Thyroid gland (tissue), 4 donors: Measurements from ENCODE around the gene CNPY4. TPM values are rescaled to one million over a fixed set of nuclear protein-coding genes. Genes with fewer than 3 reads are reported as not detected.

Source experiments
- DNase-seq, 2 donors: peaks; one replicate each; pipeline ENCODE4 v3.0.0-alpha.2; 2019
- H3K27ac ChIP-seq, 3 donors: fragments of 200-600 bp; sonication (generic); 1 replicate in 2 of 3; 2 replicates in 1 of 3; pipeline ENCODE4 v1.5.1; 2016 to 2019; ENCODE audit warnings: mild to moderate bottlenecking in 1 of 3, moderate library complexity in 1 of 3
- H3K27me3 ChIP-seq: fragments of 200-600 bp; sonication (generic); one replicate; pipeline ENCODE4 v1.5.1; 2019
- H3K36me3 ChIP-seq, 2 donors: fragments of 200-600 bp; sonication (generic); one replicate each; pipeline ENCODE4 v1.5.1; 2016 to 2019
- H3K4me1 ChIP-seq, 2 donors: fragments of 200-600 bp; sonication (generic); one replicate each; pipeline ENCODE4 v1.5.1; 2017 to 2019
- H3K4me3 ChIP-seq, 3 donors: fragments of 200-600 bp; sonication (generic); replicated peaks in 1 of 3; 1 replicate in 2 of 3; 2 replicates in 1 of 3; pipeline ENCODE4 v1.5.1; 2016; ENCODE audit warnings: mild to moderate bottlenecking in 1 of 3
- H3K9me3 ChIP-seq: fragments of 200-600 bp; sonication (generic); one replicate; pipeline ENCODE4 v1.5.1; 2017
- POLR2A ChIP-seq, 2 donors: fragments of 450-650 bp; IDR thresholded peaks; one replicate each; pipeline ENCODE4 v1.6.1; 2017; ENCODE audit warnings: antibody characterized with exemption in 2 of 2, mild to moderate bottlenecking in 2 of 2, moderate library complexity in 1 of 2
- WGBS, 2 donors: methylation state at CpG; one replicate each; pipeline ENCODE4 v1.1.5; 2017; 5-methylcytosine and 5-hydroxymethylcytosine counted together
- intact Hi-C: fragments of 100-400 bp; cut with DNase I; formaldehyde crosslinking; loops from one replicate; pipeline ENCODE4 v1.15.1; 2023
- total RNA-seq, 4 donors: library from RNA; depleted of rRNA; stranded (reverse); fragments of >200 nt; gene quantifications; one replicate each; pipeline ENCODE4 v1.2.3, GENCODE V29; 2016
- TF ChIP-seq, protein P1 (sequence below), 6 experiments: fragments of 200-600 bp in 3 of 6; fragments of 450-650 bp in 3 of 6; sonication (generic) in 3 of 6; IDR thresholded peaks; one replicate each; pipeline ENCODE4 v1.5.1; 2016 to 2019; ENCODE audit warnings: antibody characterized with exemption in 6 of 6, mild to moderate bottlenecking in 2 of 6, inconsistent platforms in 1 of 6, moderate library complexity in 1 of 6

Gene CNPY4
- total RNA-seq, 4 donors from 2014 or later, result 4.1 to 14.5 (median 13.1) TPM

- intact Hi-C loops, result no loop called here
- peak overlapping the region; percentile 28 to 79 (median 72) for H3K4me3 ChIP-seq
- H3K9me3 ChIP-seq, result no peaks in the 10 kb centered on the region
- TF ChIP-seq, protein P1, sequence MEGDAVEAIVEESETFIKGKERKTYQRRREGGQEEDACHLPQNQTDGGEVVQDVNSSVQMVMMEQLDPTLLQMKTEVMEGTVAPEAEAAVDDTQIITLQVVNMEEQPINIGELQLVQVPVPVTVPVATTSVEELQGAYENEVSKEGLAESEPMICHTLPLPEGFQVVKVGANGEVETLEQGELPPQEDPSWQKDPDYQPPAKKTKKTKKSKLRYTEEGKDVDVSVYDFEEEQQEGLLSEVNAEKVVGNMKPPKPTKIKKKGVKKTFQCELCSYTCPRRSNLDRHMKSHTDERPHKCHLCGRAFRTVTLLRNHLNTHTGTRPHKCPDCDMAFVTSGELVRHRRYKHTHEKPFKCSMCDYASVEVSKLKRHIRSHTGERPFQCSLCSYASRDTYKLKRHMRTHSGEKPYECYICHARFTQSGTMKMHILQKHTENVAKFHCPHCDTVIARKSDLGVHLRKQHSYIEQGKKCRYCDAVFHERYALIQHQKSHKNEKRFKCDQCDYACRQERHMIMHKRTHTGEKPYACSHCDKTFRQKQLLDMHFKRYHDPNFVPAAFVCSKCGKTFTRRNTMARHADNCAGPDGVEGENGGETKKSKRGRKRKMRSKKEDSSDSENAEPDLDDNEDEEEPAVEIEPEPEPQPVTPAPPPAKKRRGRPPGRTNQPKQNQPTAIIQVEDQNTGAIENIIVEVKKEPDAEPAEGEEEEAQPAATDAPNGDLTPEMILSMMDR (IDR thresholded peaks at IDR 0.05), result no peak
- TF ChIP-seq POLR2A (IDR thresholded peaks at IDR 0.05), result no peak
- WGBS, 2 donors, result 69 to 71% methylated on average over 11 of the region's 11 CpGs
- H3K36me3 ChIP-seq, result peaks cover 22 to 23% of the 10 kb centered on the region in 2 donors
- H3K27ac ChIP-seq, result peak overlapping the region; percentile 83 to 88 (median 84)
- peak; percentile 33 to 49 for DNase-seq
- H3K27me3 ChIP-seq, result no peaks in the 10 kb centered on the region
- H3K4me1 ChIP-seq, result peaks cover 0 to 17% of the 10 kb centered on the region in 2 donors
Observed at GRCh38 chr7:100088095-100088620, 31.3 kb upstream of the CNPY4 start.

- peak within 1 kb of the TSS; percentile 83 to 88 (median 84) for H3K27ac ChIP-seq
- TF ChIP-seq POLR2A (IDR thresholded peaks at IDR 0.05), result peak; percentile 57 to 84
- TF ChIP-seq, protein P1 (IDR thresholded peaks at IDR 0.05), result peak in 1 of 6 experiments; percentile 11
- H3K4me3 ChIP-seq, result peak within 1 kb of the TSS; percentile 28 to 79 (median 72)
- H3K36me3 ChIP-seq, result peaks cover 28 to 30% of the 10 kb centered on the region in 2 donors
- WGBS, 2 donors, result 0 to 1% methylated on average over 38 to 46 of the region's 68 CpGs
- H3K27me3 ChIP-seq, result no peaks in the 10 kb centered on the region
- H3K4me1 ChIP-seq, result peaks cover 0 to 17% of the 10 kb centered on the region in 2 donors
- DNase-seq, result peak; percentile 79 to 85
- intact Hi-C loops, result no loop called here
- no peaks in the 10 kb centered on the region for H3K9me3 ChIP-seq
Observed at GRCh38 chr7:100088621-100089457, 30.6 kb upstream of the CNPY4 start, which contains the start of gene COPS6. COPS6 (plus strand) TSS chr7:100088969; CDS start chr7:100088991, 22 bp downstream.

- Histone ChIP-seq H3K9me3 (no peaks in the 10 kb centered on the region), H3K36me3 (peaks cover 34 to 38% of the 10 kb centered on the region in 2 donors), H3K27ac (peak overlapping the region in 2 of 3 donors; percentile 83 to 88), H3K4me3 (peak overlapping the region in 2 of 3 donors; percentile 28 to 72), H3K27me3 (no peaks in the 10 kb centered on the region), H3K4me1 (peaks cover 0 to 17% of the 10 kb centered on the region in 2 donors)
- TF ChIP-seq POLR2A (IDR thresholded peaks at IDR 0.05), result no peak
- TF ChIP-seq, protein P1 (IDR thresholded peaks at IDR 0.05), result no peak
- DNase-seq, result no peak
- intact Hi-C loops, result loop anchor here (5.0 kb wide), 1 partner anchor 38 kb away; the partner anchor contains the start of gene MBLAC1
- WGBS, 2 donors, result 43 to 44% methylated on average over 7 of the region's 7 CpGs
Observed at GRCh38 chr7:100089458-100090196, 29.8 kb upstream of the CNPY4 start.

- TF ChIP-seq, protein P1 (IDR thresholded peaks at IDR 0.05), result no peak
- TF ChIP-seq POLR2A (IDR thresholded peaks at IDR 0.05), result no peak
- Histone ChIP-seq H3K27ac (no peak overlapping the region), H3K4me3 (no peak overlapping the region), H3K9me3 (no peaks in the 10 kb centered on the region), H3K4me1 (peaks cover 0 to 17% of the 10 kb centered on the region in 2 donors), H3K36me3 (peaks cover 45 to 48% of the 10 kb centered on the region in 2 donors), H3K27me3 (no peaks in the 10 kb centered on the region)
- WGBS, 2 donors, result 93 to 94% methylated on average over 14 of the region's 14 CpGs
- intact Hi-C loops, result loop anchor here (5.0 kb wide), 1 partner anchor 37 kb away; the partner anchor contains the start of gene MBLAC1
- no peak for DNase-seq
Observed at GRCh38 chr7:100090527-100091410, 28.7 kb upstream of the CNPY4 start.
